Endothelial cell (in vitro differentiated cells): Measurements from ENCODE around the gene PRSS33. TPM values are rescaled to one million over a fixed set of nuclear protein-coding genes. Genes with fewer than 3 reads are reported as not detected.

ENCODE experiments used
- DNase-seq: peaks from one replicate; pipeline ENCODE4 v3.0.0; 2021; ENCODE audit warnings: low spot score
- H3K27ac Mint-ChIP-seq: one replicate; pipeline ENCODE4 v1.8.0; 2021; ENCODE audit warnings: mixed read lengths, inconsistent platforms; ENCODE audit not compliant: unreplicated experiment
- H3K27me3 Mint-ChIP-seq: one replicate; pipeline ENCODE4 v1.8.0; 2021; ENCODE audit warnings: mild to moderate bottlenecking, moderate library complexity, mixed read lengths, inconsistent platforms; ENCODE audit not compliant: unreplicated experiment
- H3K36me3 Mint-ChIP-seq: one replicate; pipeline ENCODE4 v1.8.0; 2021; ENCODE audit warnings: mild to moderate bottlenecking, low read depth, mixed read lengths, inconsistent platforms; ENCODE audit not compliant: unreplicated experiment
- H3K4me1 Mint-ChIP-seq: one replicate; pipeline ENCODE4 v1.8.0; 2021; ENCODE audit warnings: mild to moderate bottlenecking, mixed read lengths, inconsistent platforms; ENCODE audit not compliant: unreplicated experiment
- H3K4me3 Mint-ChIP-seq: one replicate; pipeline ENCODE4 v1.8.0; 2021; ENCODE audit warnings: mild to moderate bottlenecking, mixed read lengths, inconsistent platforms; ENCODE audit not compliant: unreplicated experiment
- H3K9me3 Mint-ChIP-seq: one replicate; pipeline ENCODE4 v1.8.0; 2021; ENCODE audit warnings: mixed read lengths, inconsistent platforms; ENCODE audit not compliant: unreplicated experiment
- CTCF ChIP-seq: fragments of 200-600 bp; sonication (generic); IDR thresholded peaks from one replicate; pipeline ENCODE4 v1.5.0; 2021; ENCODE audit warnings: antibody characterized with exemption; ENCODE audit not compliant: unreplicated experiment
- total RNA-seq: library from RNA; stranded (reverse); fragmentation: NEBNext Ultra II Directional; extraction: Animal tissue kit (Norgen Biotek cat#: 25700); gene quantifications from one replicate; pipeline ENCODE4 v1.2.1, GENCODE V29; 2021; ENCODE audit not compliant: unreplicated experiment

The PRSS33 gene
- total RNA-seq, 1 donor from 2014 or later: not detected

- no peak for TF ChIP-seq CTCF
- no peaks in the 10 kb centered on the region for H3K9me3 Mint-ChIP-seq
- no peaks in the 10 kb centered on the region for H3K27me3 Mint-ChIP-seq
- no peaks in the 10 kb centered on the region for H3K4me1 Mint-ChIP-seq
- H3K36me3 Mint-ChIP-seq: no peaks in the 10 kb centered on the region
- H3K4me3 Mint-ChIP-seq: no peak overlapping the region
- no peak for DNase-seq
- H3K27ac Mint-ChIP-seq: no peak overlapping the region
These were observed 11.4 kb upstream of the PRSS33 start for GRCh38 chr16:2798723-2799204.

GRCh38 chr16:2795395-2796143 lies 8.2 kb upstream of the PRSS33 start:
- no peak for TF ChIP-seq CTCF
- no peaks in the 10 kb centered on the region for H3K27me3 Mint-ChIP-seq
- no peak for DNase-seq
- H3K4me3 Mint-ChIP-seq: no peak overlapping the region
- no peaks in the 10 kb centered on the region for H3K36me3 Mint-ChIP-seq
- no peaks in the 10 kb centered on the region for H3K4me1 Mint-ChIP-seq
- no peaks in the 10 kb centered on the region for H3K9me3 Mint-ChIP-seq
- H3K27ac Mint-ChIP-seq: no peak overlapping the region

- H3K4me3 Mint-ChIP-seq: no peak overlapping the region
- no peak overlapping the region for H3K27ac Mint-ChIP-seq
- no peaks in the 10 kb centered on the region for H3K9me3 Mint-ChIP-seq
- H3K36me3 Mint-ChIP-seq: no peaks in the 10 kb centered on the region
- TF ChIP-seq CTCF: no peak
- peaks cover 2% of the 10 kb centered on the region for H3K27me3 Mint-ChIP-seq
- no peak for DNase-seq
- no peaks in the 10 kb centered on the region for H3K4me1 Mint-ChIP-seq
These were observed 5.6 kb upstream of the PRSS33 start for GRCh38 chr16:2792940-2793339.

GRCh38 chr16:2791174-2791573 lies 3.8 kb upstream of the PRSS33 start:
- Mint-ChIP-seq H3K9me3 (no peaks in the 10 kb centered on the region), H3K4me3 (no peak overlapping the region), H3K4me1 (no peaks in the 10 kb centered on the region), H3K27ac (no peak overlapping the region), H3K27me3 (peaks cover 6% of the 10 kb centered on the region), H3K36me3 (no peaks in the 10 kb centered on the region)
- TF ChIP-seq CTCF: no peak
- no peak for DNase-seq

- peaks cover 10% of the 10 kb centered on the region for H3K27me3 Mint-ChIP-seq
- H3K27ac Mint-ChIP-seq: no peak overlapping the region
- H3K4me1 Mint-ChIP-seq: no peaks in the 10 kb centered on the region
- H3K36me3 Mint-ChIP-seq: no peaks in the 10 kb centered on the region
- DNase-seq: no peak
- no peak for TF ChIP-seq CTCF
- H3K4me3 Mint-ChIP-seq: no peak overlapping the region
- H3K9me3 Mint-ChIP-seq: no peaks in the 10 kb centered on the region
These were observed 3.3 kb upstream of the PRSS33 start for GRCh38 chr16:2790631-2791030.
